Activated T-cell treated with anti-CD3 and anti-CD28 coated beads for 1 hour (primary cell): Measurements from ENCODE around the gene EIF2D.
A peak's percentile ranks its signal among the peaks of the same experiment; 100 is the strongest.
"Not testable (repeated sequence)": the region's sequence is repeated elsewhere in the genome, so short reads cannot be mapped to it uniquely, and the experiment has no call there.

Source experiments
- DNase-seq: peaks from one replicate; pipeline ENCODE4 v3.0.0-alpha.2; 2020; ENCODE audit warnings: low read depth

The EIF2D gene, protein sequence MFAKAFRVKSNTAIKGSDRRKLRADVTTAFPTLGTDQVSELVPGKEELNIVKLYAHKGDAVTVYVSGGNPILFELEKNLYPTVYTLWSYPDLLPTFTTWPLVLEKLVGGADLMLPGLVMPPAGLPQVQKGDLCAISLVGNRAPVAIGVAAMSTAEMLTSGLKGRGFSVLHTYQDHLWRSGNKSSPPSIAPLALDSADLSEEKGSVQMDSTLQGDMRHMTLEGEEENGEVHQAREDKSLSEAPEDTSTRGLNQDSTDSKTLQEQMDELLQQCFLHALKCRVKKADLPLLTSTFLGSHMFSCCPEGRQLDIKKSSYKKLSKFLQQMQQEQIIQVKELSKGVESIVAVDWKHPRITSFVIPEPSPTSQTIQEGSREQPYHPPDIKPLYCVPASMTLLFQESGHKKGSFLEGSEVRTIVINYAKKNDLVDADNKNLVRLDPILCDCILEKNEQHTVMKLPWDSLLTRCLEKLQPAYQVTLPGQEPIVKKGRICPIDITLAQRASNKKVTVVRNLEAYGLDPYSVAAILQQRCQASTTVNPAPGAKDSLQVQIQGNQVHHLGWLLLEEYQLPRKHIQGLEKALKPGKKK

DNA sequence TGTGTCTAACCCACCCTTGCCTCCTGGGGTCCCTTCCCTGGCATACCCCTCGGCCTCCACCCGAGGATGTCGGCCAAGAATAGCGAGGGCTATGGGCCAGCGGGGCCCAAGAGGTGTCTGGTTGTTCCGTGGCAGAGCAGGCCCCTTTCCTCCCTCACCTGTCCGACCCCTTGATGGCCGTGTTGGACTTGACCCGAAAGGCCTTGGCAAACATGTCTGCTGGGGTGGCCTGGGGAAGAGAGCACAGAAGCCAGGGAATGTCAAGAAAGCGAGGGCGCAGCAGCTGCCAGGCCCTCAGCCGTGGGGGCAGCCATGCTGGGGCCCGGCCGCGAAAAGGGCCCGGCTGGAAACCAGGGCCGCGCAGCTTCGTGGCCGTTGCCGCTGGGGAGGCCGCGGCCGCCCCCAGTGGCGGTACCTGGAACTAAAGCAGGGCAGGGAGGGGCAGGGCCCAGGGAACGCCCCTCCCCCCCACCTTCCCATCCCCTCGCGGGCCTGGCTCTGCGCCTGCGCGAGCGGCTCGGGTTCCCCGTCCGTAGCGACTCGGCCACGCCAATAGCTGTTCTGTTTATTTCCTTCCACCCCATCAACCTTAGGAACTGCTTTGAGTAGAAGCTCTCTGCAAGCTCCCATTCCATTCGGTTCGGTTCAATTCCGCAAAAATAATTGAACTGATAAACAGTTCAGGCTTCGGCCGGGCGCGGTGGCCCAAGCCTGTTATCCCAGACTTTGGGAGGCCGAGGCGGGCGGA lies at the start of gene EIF2D:
TSS of gene EIF2D (minus strand) at position 337 of the 748 bp plus-strand sequence. CDS start at position 214, 123 bp downstream.
- DNase-seq, result peak; percentile 93

DNA sequence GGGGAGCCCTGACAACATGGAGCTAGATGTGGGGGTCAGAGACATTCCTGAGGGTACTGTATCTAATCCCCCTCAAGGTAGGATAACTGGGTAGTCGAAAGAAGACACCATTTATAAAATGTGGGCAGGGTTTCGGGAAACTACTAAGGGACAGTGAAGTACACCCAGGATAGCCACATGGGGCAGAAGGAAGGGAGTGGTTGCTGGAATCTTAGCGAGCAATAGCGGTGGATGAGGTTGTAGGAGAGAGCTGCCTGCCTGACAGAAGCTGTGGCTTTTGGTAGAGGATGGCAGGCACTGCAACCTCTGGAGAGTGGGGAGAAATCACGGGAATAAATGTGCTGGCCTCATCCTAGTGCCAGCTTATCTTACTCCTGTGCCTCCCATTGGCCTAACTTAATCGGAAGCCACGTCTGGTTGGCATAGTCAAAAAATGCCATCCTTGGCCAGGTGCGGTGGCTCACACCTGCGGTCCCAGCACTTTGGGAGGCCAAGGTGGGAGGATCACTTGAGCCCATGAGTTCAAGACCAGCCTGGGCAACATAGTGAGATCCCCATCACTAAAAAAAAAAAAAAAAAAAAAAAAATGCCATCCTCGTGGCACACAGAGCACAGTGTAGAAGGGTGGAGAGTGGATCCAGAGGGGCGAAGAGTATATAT lies 49.0 kb upstream of the EIF2D start:
- DNase-seq, result no peak

DNA sequence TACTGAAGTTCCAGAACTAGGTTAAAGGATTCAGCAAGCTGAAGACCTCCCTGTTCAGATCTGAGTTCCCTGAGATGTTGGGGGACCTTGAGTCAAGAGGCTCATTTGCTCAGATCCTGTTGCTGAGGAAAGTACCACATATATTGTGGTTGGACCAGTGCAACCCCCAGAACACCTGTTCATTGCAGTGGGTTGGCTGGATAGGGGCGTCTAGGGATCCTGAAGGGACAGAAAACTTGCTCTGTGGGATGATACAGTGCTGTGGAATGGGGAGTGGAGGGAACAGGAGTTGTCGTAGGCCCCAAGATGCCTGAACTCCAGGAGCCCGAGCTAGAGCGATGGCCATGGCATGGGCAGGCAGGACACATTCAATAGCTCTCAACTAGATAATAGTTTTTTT lies 47.9 kb upstream of the EIF2D start:
- no peak for DNase-seq

DNA sequence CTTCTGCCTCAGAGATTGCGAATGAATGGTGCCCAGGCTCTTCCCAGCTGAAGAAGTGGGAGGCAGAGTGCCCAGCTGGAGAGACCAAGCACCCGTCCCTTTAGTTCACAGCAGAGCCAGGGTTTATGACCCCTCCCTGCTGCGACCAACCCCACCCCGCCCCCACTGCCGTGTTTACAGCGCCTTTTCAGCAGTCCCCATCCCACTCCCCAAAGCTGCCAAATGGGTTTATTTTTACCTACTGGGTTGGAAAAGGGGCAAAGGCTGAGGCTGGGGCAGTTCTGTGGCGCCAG lies 46.7 kb upstream of the EIF2D start:
- no peak for DNase-seq

DNA sequence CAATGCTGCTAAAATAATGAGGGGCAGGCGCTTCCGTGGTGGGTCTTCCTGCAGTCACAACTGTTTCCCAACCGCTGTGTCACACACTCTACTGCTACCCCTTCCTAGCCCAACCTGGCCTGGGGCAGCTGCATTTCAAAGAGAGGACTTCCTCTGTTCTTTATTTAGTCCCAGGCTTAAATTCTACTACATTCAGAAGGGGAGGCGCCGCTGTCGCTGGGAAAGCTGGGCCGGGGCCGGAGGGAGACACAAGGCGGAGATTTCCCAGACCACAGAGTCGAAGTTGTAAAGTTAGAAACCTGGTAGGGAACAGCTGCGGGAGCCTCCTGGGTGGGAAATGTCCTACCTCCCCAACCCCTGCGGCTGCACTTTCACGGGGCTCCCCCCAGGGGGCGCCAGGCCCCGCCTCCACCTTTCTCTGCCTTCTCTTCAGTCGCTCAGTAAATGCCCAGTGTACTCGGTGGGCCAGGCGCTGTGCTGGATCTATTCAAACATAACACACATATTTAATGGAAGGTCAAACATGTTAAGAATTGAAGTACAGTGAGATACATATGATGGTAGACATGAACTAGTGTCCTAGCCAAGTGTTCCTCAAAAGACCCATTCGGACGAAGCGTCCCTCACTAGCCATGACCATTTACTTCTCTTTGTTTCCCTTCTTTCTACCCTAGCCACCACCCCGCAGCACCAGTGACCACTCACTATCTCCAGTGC lies 46.2 kb upstream of the EIF2D start:
- DNase-seq, result no peak

DNA sequence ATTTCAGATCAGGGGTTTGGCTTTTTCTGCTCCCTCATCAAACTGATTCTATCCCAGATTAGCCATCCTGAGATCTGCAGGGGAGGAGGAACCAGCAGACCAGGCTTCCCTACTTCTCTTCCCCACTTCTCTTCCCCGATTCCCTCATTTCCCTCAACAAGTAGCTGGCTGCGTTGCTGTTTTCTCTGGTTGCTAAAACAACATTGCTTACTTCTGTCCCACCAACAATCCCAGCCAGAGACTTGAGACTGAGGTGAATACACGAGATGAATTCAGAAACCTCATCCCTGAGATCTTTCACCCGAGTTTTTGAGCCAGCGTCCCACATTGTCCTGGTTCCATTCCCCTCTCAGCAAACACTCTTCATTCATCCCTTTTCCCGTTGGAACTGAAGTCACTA lies 45.5 kb upstream of the EIF2D start:
- DNase-seq, result no peak

DNA sequence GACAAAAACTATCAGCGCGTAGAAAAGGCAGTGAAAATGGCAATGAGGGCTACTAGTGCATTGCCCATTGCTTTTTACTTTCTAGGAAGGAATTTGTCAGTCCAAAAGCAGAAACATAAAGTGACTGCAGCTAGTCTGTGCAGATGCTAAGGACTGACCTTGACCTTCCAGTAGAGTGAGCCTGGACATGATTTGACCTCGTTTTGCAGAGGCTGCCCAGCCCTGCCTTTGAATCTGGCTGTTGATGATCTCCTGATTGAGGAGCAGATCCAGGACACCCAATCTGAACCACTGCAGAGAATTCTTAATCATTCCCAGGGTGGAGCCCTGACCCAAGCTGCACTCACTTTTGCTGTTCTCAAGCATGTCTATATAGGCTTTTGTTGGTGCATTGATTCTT lies 44.7 kb upstream of the EIF2D start:
- DNase-seq, result no peak

DNA sequence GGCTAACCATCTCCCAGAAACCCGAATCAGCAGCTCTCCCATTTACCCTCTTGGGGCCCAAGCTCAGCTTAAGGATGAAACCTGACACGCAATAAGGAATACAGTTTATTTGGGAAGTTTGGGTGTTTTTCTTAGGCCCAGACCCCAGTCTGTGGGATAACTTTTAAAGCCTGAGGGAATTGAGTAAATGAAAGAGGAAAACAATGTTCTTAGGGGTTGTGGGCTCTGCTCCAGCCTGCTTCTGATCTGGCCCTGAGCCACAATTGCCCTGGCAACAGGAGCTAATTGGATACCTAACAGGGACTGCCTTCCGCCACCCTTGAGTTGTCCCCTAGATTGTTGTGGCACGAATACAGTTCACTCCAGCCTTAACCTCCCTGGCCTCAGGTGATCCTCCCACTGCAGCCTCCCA lies 43.2 kb upstream of the EIF2D start:
- no peak for DNase-seq

DNA sequence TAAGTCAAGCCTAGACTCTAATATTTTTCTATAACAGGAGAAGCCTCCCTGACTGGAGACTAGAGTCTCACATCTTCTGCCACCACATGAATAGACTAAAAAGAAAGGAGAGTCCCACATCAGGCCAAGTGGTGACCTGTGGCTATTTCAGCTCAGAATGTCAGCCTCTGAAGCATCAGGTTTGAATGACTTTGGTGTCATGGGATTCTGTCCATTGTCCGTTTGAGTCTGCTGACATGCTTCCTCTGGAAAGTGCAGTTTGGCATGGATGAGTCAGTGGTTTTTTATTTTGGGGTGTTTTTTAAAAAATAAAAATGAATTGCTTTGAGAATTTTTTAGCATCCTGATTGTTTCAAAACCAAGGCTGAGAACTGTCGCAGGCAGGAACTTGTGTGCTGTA lies 42.6 kb upstream of the EIF2D start:
- no peak for DNase-seq

DNA sequence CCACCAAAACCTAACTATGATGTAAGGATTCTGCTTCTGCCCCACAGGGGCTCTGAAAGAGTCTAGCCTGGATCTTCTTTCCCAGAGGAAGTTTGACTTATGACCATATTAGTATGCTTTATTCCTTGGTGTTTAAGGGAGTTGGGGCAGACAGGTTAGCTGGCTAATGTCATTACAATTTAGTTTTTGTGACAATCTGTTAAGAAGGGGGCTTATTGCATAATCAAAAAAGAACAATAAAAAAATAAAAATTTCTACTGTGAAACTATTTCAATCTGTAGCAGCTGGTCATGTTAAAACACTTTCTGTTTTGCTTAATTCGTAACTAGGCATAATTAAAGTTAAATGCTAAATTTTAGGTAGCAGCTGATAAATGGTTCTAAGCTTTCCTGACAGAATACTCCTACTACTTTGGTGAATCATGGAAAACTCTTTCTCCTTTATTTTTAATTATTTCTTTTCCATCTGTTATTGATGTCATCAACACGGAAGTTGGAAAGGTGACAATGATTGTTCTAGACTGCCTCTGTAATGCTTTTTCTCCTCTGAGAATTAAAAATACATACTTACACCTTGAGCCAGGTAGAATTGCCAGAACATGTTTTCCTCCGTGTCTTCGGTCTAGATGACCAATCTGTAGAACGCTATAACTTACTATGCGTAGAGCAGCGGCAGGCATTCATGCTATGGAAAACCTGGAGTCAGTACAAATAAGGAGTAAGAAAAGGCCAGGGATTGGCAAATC lies 41.6 kb upstream of the EIF2D start:
- DNase-seq, result no peak

DNA sequence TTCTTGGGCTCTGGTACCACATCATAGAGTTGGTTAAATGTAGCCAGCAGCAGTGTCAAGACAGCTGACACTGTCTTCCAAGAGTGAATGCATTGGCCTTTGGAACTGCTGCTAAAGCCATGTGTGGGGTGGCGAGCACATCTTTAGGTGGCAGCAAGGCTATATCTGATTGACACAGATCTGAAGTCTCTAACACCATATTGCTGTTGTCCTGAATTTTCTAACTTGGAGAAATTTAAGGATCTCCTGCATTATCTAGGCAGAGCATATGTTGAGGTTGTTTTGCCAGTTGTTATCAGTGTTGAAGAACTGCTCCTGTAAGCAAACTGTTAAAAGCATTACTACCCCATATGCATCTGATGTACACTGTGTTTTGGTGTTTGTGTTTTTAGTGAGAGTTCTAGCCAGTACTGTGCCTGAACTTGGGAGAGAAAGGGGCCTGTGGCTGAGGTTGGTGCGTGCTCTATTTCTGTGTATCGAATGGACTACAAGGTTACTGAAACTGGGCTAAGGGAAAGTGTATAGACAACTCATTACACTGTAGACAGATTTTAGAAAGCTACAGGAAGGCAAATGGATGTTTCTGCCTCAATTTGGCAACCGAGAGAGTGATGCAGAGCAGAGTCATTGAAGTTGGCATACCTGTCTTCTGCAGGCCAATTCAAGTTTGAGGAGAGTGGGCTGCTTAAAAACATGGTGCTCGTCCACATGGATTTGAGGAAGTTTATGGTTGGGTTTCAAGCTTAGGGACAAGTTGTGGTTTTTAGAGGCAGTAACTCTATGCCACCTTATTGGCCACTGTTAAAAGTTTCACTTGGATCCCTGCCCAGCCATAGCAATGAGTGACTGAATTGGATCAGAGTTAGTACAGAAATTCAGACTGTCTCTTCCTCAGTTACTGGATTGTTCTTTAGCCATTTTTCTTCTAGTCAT lies 40.0 kb upstream of the EIF2D start:
- no peak for DNase-seq

DNA sequence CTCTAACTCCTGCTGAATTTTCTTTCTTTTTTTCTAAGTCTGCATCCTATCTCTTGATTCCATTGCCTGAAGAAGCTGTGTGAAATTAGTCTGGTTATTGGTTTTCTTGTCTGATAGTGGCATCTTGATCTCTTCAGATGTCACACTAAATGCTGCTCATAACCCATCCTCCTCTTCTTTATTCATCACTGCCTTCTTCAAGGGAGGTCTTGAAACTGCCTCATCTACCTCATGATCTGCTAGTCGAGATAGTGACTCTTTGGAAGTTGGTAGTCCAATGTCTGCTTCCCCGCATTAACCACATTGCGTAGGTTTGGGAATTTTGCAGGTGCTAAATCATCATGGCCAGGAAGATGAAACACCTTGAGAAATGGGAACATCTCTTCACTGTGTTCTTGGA lies 38.7 kb upstream of the EIF2D start:
- DNase-seq, result no peak

DNA sequence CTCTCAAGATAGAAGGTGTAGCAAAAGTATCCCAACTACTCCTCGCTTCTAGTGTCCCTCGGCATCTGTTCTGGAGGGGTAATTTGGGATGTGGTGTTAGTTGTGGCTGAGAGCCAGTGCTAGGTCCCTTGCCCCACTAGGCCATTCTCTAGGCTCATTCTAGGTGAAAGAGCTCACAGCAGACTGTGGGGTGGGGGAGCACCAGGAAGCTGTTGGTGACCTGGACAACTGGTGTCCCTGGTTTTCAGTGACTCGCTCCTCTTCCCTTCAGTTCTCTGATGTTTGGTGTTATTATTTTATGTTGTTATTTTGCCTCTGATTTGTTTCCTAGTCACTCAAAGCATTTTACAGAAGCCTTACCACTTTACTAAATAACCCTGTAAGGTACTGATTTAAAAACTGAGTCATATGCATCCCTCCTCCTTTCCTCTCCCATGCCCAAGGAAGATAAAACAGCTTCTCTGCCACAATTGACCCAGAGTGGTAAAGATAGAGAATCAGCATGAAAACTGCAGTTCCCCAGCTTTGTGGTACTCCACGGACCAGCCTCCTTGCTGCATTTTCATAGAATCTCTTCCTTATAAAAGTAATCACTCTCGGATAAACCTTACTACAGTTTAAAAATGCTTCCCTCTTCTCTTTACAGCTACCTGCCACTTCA lies 37.1 kb upstream of the EIF2D start:
- DNase-seq, result no peak

DNA sequence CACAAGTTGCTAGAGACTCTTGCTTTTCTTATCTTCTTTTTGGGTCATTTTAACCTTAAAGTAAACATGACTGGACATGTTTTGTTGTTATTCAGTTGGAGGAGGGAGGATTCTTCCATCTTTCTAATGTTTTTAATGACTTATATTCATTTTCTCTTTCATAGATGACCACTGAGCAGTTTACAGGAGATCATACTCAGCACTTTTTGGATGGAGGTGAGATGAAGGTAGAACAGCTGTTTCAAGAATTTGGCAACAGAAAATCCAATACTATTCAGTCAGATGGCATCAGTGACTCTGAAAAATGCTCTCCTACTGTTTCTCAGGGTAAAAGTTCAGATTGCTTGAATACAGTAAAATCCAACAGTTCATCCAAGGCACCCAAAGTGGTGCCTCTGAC lies 35.0 kb upstream of the EIF2D start:
- DNase-seq, result no peak

DNA sequence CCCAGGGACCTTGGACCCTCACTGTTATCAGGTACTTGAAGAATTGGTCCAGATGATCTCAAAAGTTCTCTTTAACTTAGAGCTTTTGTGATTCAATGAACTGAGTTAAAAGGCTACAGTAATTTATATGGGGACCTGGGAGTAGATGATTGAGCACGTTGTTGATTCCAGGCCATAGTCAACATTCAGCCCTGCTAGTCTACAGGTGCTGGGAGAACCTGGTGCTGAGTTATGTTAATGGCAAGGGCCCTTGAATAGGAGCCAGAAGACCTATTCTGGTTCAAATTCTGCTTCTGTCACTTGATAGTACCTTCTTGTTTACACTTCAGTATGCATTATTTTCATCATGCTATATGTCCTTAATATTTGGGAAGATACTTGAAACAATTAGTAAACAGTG lies 34.2 kb upstream of the EIF2D start:
- DNase-seq, result no peak

DNA sequence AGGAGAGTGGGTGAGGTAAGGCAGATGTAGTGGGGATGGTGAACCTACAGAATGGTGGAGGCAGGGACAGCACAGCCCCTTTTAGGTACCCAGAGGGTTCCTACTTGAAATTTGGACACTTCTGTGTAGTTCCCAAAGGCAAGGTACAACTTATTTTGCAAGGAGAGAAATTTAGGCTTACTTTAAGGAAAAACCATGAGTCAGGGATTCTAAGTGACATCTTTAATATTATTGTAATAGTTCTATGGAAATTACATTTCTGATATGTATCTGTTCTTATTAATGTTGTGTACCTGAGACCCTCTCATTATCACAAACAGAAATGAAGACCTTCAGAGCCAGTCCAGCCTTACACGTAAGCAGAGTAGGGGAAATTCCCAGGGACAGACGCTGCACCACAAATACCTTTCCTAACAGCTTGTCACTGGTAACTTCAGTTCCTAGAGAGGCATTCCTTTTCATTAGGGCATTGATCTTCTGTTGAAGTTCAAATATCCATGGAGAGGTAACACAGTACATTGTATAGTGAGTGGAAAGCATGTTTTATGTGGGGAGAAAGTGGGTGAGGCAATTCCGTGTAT lies 30.9 kb upstream of the EIF2D start:
- no peak for DNase-seq

DNA sequence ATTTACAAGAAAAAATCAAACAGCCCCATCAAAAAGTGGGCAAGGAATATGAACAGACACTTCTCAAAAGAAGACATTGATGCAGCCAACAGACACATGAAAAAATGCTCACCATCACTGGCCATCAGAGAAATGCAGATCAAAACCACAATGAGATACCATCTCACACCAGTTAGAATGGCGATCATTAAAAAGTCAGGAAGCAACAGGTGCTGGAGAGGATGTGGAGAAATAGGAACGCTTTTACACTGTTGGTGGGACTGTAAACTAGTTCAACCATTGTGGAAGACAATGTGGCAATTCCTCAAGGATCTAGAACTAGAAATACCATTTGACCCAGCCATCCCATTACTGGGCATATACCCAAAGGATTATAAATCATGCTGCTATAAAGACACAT lies 29.8 kb upstream of the EIF2D start:
- DNase-seq, result not testable (repeated sequence)

DNA sequence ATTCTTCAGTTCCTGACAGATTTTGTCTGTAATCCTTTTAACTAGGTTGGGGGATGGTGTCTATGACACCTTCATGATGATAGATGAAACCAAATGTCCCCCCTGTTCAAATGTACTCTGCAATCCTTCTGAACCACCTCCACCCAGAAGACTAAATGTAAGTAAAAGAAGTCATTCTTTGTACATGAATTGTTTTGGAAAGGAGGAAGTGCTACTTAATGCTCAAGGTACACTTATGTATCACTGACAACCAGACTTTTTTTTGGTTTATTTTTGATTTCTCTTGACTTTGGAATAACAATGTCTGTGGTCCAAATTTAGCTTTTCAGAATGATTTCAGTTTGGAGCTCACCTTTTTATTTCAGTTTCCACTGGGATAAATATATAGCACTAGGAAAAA lies 25.3 kb upstream of the EIF2D start:
- no peak for DNase-seq

DNA sequence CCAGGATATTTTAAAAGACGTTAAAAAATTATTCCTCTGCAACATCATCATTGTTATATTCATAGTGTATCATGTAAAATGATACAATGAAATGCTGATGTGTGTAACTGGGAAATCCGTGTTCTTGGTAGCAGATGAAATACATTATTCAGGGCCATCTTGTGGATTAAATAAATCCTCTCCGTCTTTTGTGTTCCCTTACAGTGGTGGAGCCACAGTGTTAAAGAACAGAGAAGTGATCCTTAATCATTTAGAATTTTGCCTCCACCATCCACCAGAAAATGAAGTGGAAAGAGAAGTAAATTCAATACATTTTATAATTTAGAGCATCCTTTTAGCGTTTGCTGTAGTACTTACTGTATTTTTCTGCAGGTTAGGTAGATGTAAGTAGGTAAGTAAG lies 24.4 kb upstream of the EIF2D start:
- DNase-seq, result no peak

DNA sequence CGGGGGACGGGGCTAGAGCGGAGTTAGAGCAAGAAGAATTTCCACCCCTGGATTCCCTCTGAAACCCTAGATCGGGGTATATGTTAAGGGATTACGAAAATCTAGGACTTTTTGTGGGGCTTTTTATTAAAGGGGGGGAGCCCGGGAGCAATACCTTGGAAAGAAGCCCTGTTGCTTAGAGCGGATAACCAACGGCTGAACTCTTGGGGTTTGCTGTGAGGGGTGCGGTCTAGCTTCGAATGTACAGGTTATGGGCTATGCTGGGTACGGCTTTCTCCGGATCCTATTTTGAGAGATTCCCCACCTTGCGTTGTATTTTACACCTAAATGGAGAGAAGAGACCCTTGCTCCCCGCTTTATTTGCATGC lies 23.7 kb upstream of the EIF2D start:
- no peak for DNase-seq
